ENCODE data around the gene PCDHGA5. TPM values are rescaled to one million over a fixed set of nuclear protein-coding genes. Genes with fewer than 3 reads are reported as not detected.
"Not testable (repeated sequence)": the region's sequence is repeated elsewhere in the genome, so short reads cannot be mapped to it uniquely, and the experiment has no call there.

Gene PCDHGA5
- polyA plus RNA-seq, 5 donors = 2.7 to 4.5 (median 3.7) TPM

- no peak for DNase-seq
Measured at GRCh38 chr5:141412854-141413539, 49.0 kb downstream of the PCDHGA5 start, which contains the start of gene PCDHGA10. Gene PCDHGA10, plus strand, starts transcription at chr5:141412987. Its CDS starts 189 bp downstream, at chr5:141413176.

DNA sequence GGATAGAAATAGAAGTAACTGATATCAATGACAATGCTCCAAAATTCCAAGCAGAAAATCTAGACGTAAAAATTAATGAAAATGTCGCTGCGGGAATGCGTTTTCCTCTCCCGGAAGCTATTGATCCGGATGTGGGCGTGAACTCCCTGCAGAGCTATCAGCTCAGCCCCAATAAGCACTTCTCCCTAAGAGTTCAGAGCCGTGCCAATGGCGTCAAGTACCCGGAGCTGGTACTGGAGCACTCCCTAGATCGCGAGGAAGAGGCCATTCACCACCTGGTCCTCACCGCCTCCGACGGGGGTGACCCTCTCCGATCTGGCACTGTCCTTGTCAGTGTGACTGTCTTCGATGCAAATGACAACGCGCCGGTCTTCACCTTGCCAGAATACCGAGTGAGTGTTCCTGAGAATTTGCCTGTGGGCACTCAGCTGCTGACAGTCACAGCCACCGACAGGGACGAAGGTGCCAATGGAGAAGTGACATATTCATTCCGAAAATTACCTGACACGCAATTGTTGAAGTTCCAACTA, 49.6 kb downstream of the PCDHGA5 start:
- no peak for DNase-seq

DNA sequence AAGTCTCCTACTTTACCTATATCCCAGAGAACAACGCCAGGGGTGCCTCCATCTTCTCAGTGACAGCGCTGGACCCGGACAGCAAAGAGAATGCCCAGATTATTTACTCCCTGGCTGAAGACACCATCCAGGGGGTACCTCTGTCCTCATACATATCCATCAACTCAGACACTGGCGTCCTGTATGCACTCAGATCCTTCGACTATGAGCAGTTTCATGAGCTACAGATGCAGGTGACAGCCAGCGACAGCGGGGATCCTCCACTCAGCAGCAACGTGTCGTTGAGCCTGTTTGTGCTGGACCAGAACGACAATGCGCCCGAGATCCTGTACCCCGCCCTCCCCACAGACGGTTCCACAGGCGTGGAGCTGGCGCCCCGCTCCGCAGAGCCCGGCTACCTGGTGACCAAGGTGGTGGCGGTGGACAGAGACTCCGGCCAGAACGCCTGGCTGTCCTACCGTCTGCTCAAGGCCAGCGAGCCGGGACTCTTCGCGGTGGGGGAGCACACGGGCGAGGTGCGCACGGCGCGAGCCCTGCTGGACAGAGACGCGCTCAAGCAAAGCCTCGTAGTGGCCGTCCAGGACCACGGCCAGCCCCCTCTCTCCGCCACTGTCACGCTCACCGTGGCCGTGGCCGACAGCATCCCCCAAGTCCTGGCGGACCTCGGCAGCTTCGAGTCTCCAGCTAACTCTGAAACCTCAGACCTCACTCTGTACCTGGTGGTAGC, 50.7 kb downstream of the PCDHGA5 start:
- DNase-seq = not testable (repeated sequence)

DNA sequence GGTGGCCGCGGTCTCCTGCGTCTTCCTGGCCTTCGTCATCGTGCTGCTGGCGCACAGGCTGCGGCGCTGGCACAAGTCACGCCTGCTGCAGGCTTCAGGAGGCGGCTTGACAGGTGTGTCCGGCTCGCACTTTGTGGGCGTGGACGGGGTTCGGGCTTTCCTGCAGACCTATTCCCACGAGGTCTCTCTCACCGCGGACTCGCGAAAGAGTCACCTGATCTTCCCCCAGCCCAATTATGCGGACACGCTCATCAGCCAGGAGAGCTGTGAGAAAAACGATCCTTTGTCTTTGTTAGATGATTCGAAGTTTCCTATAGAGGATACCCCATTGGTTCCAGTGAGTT, 51.3 kb downstream of the PCDHGA5 start:
- DNase-seq = not testable (repeated sequence)

Other genes starting within 250 kb of the PCDHGA5 start
- 1 to 10 TPM; 1.7 to 3.0 (median 2.9) TPM for gene PCDHB4, start 242.3 kb upstream of the PCDHGA5 start, polyA plus RNA-seq (ENCODE audit: insufficient read depth in 1 of 5, insufficient read length in 5 of 5, low replicate concordance in 1 of 5)
- 10 to 100 TPM in 3 of 5 donors, 1 to 10 TPM in 2; 9.1 to 15.4 (median 10.6) TPM for gene PCDHB5, start 229.0 kb upstream of the PCDHGA5 start, polyA plus RNA-seq (ENCODE audit: insufficient read depth in 1 of 5, insufficient read length in 5 of 5, low replicate concordance in 1 of 5)
- gene PCDHB6, start 214.1 kb upstream of the PCDHGA5 start, polyA plus RNA-seq (ENCODE audit: insufficient read depth in 1 of 5, insufficient read length in 5 of 5, low replicate concordance in 1 of 5) = 1 to 10 TPM; 2.5 to 3.7 (median 3.0) TPM
- 1 to 10 TPM; 3.9 to 6.0 (median 4.7) TPM for gene PCDHB7, start 191.5 kb upstream of the PCDHGA5 start, polyA plus RNA-seq (ENCODE audit: insufficient read depth in 1 of 5, insufficient read length in 5 of 5, low replicate concordance in 1 of 5)
- gene PCDHB8, start 186.4 kb upstream of the PCDHGA5 start, polyA plus RNA-seq (ENCODE audit: insufficient read depth in 1 of 5, insufficient read length in 5 of 5, low replicate concordance in 1 of 5) = 1 to 10 TPM; 1.1 to 2.5 (median 2.2) TPM
- 1 to 10 TPM; 4.7 to 6.6 (median 4.9) TPM for gene PCDHB16, start 181.8 kb upstream of the PCDHGA5 start, polyA plus RNA-seq (ENCODE audit: insufficient read depth in 1 of 5, insufficient read length in 5 of 5, low replicate concordance in 1 of 5)
- 1 to 10 TPM; 3.1 to 5.6 (median 4.0) TPM for gene PCDHB9, start 177.0 kb upstream of the PCDHGA5 start, polyA plus RNA-seq (ENCODE audit: insufficient read depth in 1 of 5, insufficient read length in 5 of 5, low replicate concordance in 1 of 5)
- 1 to 10 TPM; 5.0 to 7.5 (median 6.9) TPM for gene PCDHB10, start 171.8 kb upstream of the PCDHGA5 start, polyA plus RNA-seq (ENCODE audit: insufficient read depth in 1 of 5, insufficient read length in 5 of 5, low replicate concordance in 1 of 5)
- 1 to 10 TPM; 1.7 to 4.5 (median 3.3) TPM for gene PCDHB11, start 164.5 kb upstream of the PCDHGA5 start, polyA plus RNA-seq (ENCODE audit: insufficient read depth in 1 of 5, insufficient read length in 5 of 5, low replicate concordance in 1 of 5)
- gene PCDHB12, start 155.4 kb upstream of the PCDHGA5 start, polyA plus RNA-seq (ENCODE audit: insufficient read depth in 1 of 5, insufficient read length in 5 of 5, low replicate concordance in 1 of 5) = 1 to 10 TPM; 4.3 to 6.6 (median 5.4) TPM
- gene PCDHB13, start 150.2 kb upstream of the PCDHGA5 start, polyA plus RNA-seq (ENCODE audit: insufficient read depth in 1 of 5, insufficient read length in 5 of 5, low replicate concordance in 1 of 5) = 1 to 10 TPM; 3.9 to 6.0 (median 5.0) TPM
- gene PCDHB14, start 140.8 kb upstream of the PCDHGA5 start, polyA plus RNA-seq (ENCODE audit: insufficient read depth in 1 of 5, insufficient read length in 5 of 5, low replicate concordance in 1 of 5) = 10 to 100 TPM in 1 of 5 donors, 1 to 10 TPM in 4; 9.1 to 10.3 (median 9.3) TPM
- 10 to 100 TPM in 3 of 5 donors, 1 to 10 TPM in 2; 9.4 to 13.2 (median 10.2) TPM for gene PCDHB15, start 118.8 kb upstream of the PCDHGA5 start, polyA plus RNA-seq (ENCODE audit: insufficient read depth in 1 of 5, insufficient read length in 5 of 5, low replicate concordance in 1 of 5)
- under 1 TPM; 0.08 to 0.26 (median 0.17) TPM for gene SLC25A2, start 60.1 kb upstream of the PCDHGA5 start, polyA plus RNA-seq (ENCODE audit: insufficient read depth in 1 of 5, insufficient read length in 5 of 5, low replicate concordance in 1 of 5)
- 100 to 1,000 TPM; 124 to 151 (median 140) TPM for gene TAF7, start 43.4 kb upstream of the PCDHGA5 start, polyA plus RNA-seq (ENCODE audit: insufficient read depth in 1 of 5, insufficient read length in 5 of 5, low replicate concordance in 1 of 5)
- 1 to 10 TPM in 1 of 5 donors, under 1 TPM in 4; 0.50 to 1.0 (median 0.72) TPM for gene PCDHGA1, start 33.6 kb upstream of the PCDHGA5 start, polyA plus RNA-seq (ENCODE audit: insufficient read depth in 1 of 5, insufficient read length in 5 of 5, low replicate concordance in 1 of 5)
- 1 to 10 TPM; 3.0 to 7.3 (median 4.2) TPM for gene PCDHGA2, start 25.4 kb upstream of the PCDHGA5 start, polyA plus RNA-seq (ENCODE audit: insufficient read depth in 1 of 5, insufficient read length in 5 of 5, low replicate concordance in 1 of 5)
- gene PCDHGA3, start 20.3 kb upstream of the PCDHGA5 start, polyA plus RNA-seq (ENCODE audit: insufficient read depth in 1 of 5, insufficient read length in 5 of 5, low replicate concordance in 1 of 5) = 1 to 10 TPM; 2.0 to 3.9 (median 2.8) TPM
- 1 to 10 TPM; 1.2 to 1.7 (median 1.7) TPM for gene PCDHGB1, start 14.1 kb upstream of the PCDHGA5 start, polyA plus RNA-seq (ENCODE audit: insufficient read depth in 1 of 5, insufficient read length in 5 of 5, low replicate concordance in 1 of 5)
- 1 to 10 TPM; 1.9 to 3.3 (median 2.4) TPM for gene PCDHGA4, start 9.1 kb upstream of the PCDHGA5 start, polyA plus RNA-seq (ENCODE audit: insufficient read depth in 1 of 5, insufficient read length in 5 of 5, low replicate concordance in 1 of 5)
- gene PCDHGB2, start 4.2 kb upstream of the PCDHGA5 start, polyA plus RNA-seq (ENCODE audit: insufficient read depth in 1 of 5, insufficient read length in 5 of 5, low replicate concordance in 1 of 5) = 1 to 10 TPM; 4.0 to 6.0 (median 4.3) TPM
- gene PCDHGB3, start 6.1 kb downstream of the PCDHGA5 start, polyA plus RNA-seq (ENCODE audit: insufficient read depth in 1 of 5, insufficient read length in 5 of 5, low replicate concordance in 1 of 5) = 1 to 10 TPM; 2.0 to 3.0 (median 2.5) TPM
- 1 to 10 TPM; 4.2 to 6.1 (median 4.6) TPM for gene PCDHGA6, start 9.7 kb downstream of the PCDHGA5 start, polyA plus RNA-seq (ENCODE audit: insufficient read depth in 1 of 5, insufficient read length in 5 of 5, low replicate concordance in 1 of 5)
- gene PCDHGA7, start 18.6 kb downstream of the PCDHGA5 start, polyA plus RNA-seq (ENCODE audit: insufficient read depth in 1 of 5, insufficient read length in 5 of 5, low replicate concordance in 1 of 5) = 1 to 10 TPM; 1.7 to 2.1 (median 1.9) TPM
- gene PCDHGB4, start 23.5 kb downstream of the PCDHGA5 start, polyA plus RNA-seq (ENCODE audit: insufficient read depth in 1 of 5, insufficient read length in 5 of 5, low replicate concordance in 1 of 5) = 1 to 10 TPM; 3.1 to 5.0 (median 4.2) TPM
- gene PCDHGA8, start 28.5 kb downstream of the PCDHGA5 start, polyA plus RNA-seq (ENCODE audit: insufficient read depth in 1 of 5, insufficient read length in 5 of 5, low replicate concordance in 1 of 5) = 1 to 10 TPM in 1 of 5 donors, under 1 TPM in 4; 0.50 to 1.1 (median 0.74) TPM
- 1 to 10 TPM; 6.8 to 8.5 (median 7.7) TPM for gene PCDHGB5, start 33.8 kb downstream of the PCDHGA5 start, polyA plus RNA-seq (ENCODE audit: insufficient read depth in 1 of 5, insufficient read length in 5 of 5, low replicate concordance in 1 of 5)
- 1 to 10 TPM; 4.4 to 8.3 (median 5.7) TPM for gene PCDHGA9, start 38.6 kb downstream of the PCDHGA5 start, polyA plus RNA-seq (ENCODE audit: insufficient read depth in 1 of 5, insufficient read length in 5 of 5, low replicate concordance in 1 of 5)
- 1 to 10 TPM; 6.4 to 9.3 (median 7.8) TPM for gene PCDHGB6, start 43.9 kb downstream of the PCDHGA5 start, polyA plus RNA-seq (ENCODE audit: insufficient read depth in 1 of 5, insufficient read length in 5 of 5, low replicate concordance in 1 of 5)
- 1 to 10 TPM; 4.2 to 5.4 (median 4.5) TPM for gene PCDHGA10, start 48.8 kb downstream of the PCDHGA5 start, polyA plus RNA-seq (ENCODE audit: insufficient read depth in 1 of 5, insufficient read length in 5 of 5, low replicate concordance in 1 of 5)
- gene PCDHGB7, start 53.5 kb downstream of the PCDHGA5 start, polyA plus RNA-seq (ENCODE audit: insufficient read depth in 1 of 5, insufficient read length in 5 of 5, low replicate concordance in 1 of 5) = 10 to 100 TPM; 13.1 to 15.2 (median 13.9) TPM
- gene PCDHGA11, start 56.9 kb downstream of the PCDHGA5 start, polyA plus RNA-seq (ENCODE audit: insufficient read depth in 1 of 5, insufficient read length in 5 of 5, low replicate concordance in 1 of 5) = 1 to 10 TPM; 2.7 to 4.4 (median 3.2) TPM
- 1 to 10 TPM; 2.3 to 4.3 (median 3.4) TPM for gene PCDHGA12, start 66.3 kb downstream of the PCDHGA5 start, polyA plus RNA-seq (ENCODE audit: insufficient read depth in 1 of 5, insufficient read length in 5 of 5, low replicate concordance in 1 of 5)
- 100 to 1,000 TPM; 102 to 151 (median 113) TPM for gene PCDHGC3, start 111.8 kb downstream of the PCDHGA5 start, polyA plus RNA-seq (ENCODE audit: insufficient read depth in 1 of 5, insufficient read length in 5 of 5, low replicate concordance in 1 of 5)
- 1 to 10 TPM; 1.5 to 2.7 (median 1.7) TPM for gene PCDHGC4, start 120.9 kb downstream of the PCDHGA5 start, polyA plus RNA-seq (ENCODE audit: insufficient read depth in 1 of 5, insufficient read length in 5 of 5, low replicate concordance in 1 of 5)
- 1 to 10 TPM in 2 of 5 donors, under 1 TPM in 3; 0.76 to 1.2 (median 0.85) TPM for gene PCDHGC5, start 124.9 kb downstream of the PCDHGA5 start, polyA plus RNA-seq (ENCODE audit: insufficient read depth in 1 of 5, insufficient read length in 5 of 5, low replicate concordance in 1 of 5)

Measured in right lung (tissue), 5 donors.